HL-60 (cell line): ENCODE data around the gene AGO3.
"Not testable (repeated sequence)": the region's sequence is repeated elsewhere in the genome, so short reads cannot be mapped to it uniquely, and the experiment has no call there.

Experiments
- DNase-seq, 2 experiments: peaks; one replicate each; pipeline ENCODE4 v3.0.0-alpha.2; 2010 to 2020; ENCODE audit warnings: low read depth in 1 of 2, low spot score in 1 of 2
- H3K27ac ChIP-seq: fragments of 250-450 bp; sonication (Bioruptor Pico); replicated peaks from 2 replicates; pipeline ENCODE4 v1.5.1; 2020; ENCODE audit warnings: mild to moderate bottlenecking, moderate library complexity
- H3K27me3 ChIP-seq: fragments of 250-450 bp; sonication (Bioruptor Pico); 2 replicates; pipeline ENCODE4 v1.5.1; 2021; ENCODE audit warnings: mild to moderate bottlenecking, moderate library complexity; ENCODE audit not compliant: insufficient read depth, poor library complexity, severe bottlenecking
- H3K4me3 ChIP-seq: replicated peaks from 2 replicates; pipeline ENCODE4 v1.5.1; 2011; ENCODE audit warnings: mild to moderate bottlenecking, control low read depth, low read length; ENCODE audit not compliant: insufficient read depth
- CTCF ChIP-seq: IDR thresholded peaks from one replicate; pipeline ENCODE4 v1.5.1; 2011; ENCODE audit warnings: low read length, control low read depth, inconsistent platforms; ENCODE audit not compliant: insufficient read depth
- GABPA ChIP-seq: IDR thresholded peaks from 2 replicates; pipeline ENCODE4 v1.6.1; 2012; ENCODE audit warnings: low read depth
- POLR2AphosphoS5 ChIP-seq: IDR thresholded peaks from 2 replicates; pipeline ENCODE4 v1.6.1; 2012; ENCODE audit warnings: low read depth
- REST ChIP-seq: IDR thresholded peaks from 2 replicates; pipeline ENCODE4 v1.6.1; 2012; ENCODE audit warnings: low read depth; ENCODE audit not compliant: insufficient replicate concordance
- SPI1 ChIP-seq: IDR thresholded peaks from 2 replicates; pipeline ENCODE4 v1.6.1; 2012; ENCODE audit warnings: low read depth, mild to moderate bottlenecking, borderline replicate concordance

The AGO3 gene

GRCh38 chr1:36016686-36017085, 85.8 kb downstream of the AGO3 start:
- no peaks in the 10 kb centered on the region for H3K27me3 ChIP-seq
- no peak overlapping the region for H3K4me3 ChIP-seq
- TF ChIP-seq POLR2AphosphoS5: no peak
- no peak for TF ChIP-seq REST
- no peak for TF ChIP-seq GABPA
- no peak for TF ChIP-seq CTCF
- TF ChIP-seq SPI1: no peak
- no peak overlapping the region for H3K27ac ChIP-seq
- DNase-seq: no peak

- no peak overlapping the region for H3K27ac ChIP-seq
- H3K27me3 ChIP-seq: no peaks in the 10 kb centered on the region
- DNase-seq: no peak
- H3K4me3 ChIP-seq: no peak overlapping the region
- TF ChIP-seq GABPA: no peak
- no peak for TF ChIP-seq POLR2AphosphoS5
- no peak for TF ChIP-seq CTCF
- no peak for TF ChIP-seq SPI1
- no peak for TF ChIP-seq REST
Measured at GRCh38 chr1:36023098-36023769, 92.3 kb downstream of the AGO3 start.

GRCh38 chr1:36024024-36024423, 93.1 kb downstream of the AGO3 start:
- H3K27ac ChIP-seq, H3K4me3 ChIP-seq, DNase-seq, H3K27me3 ChIP-seq: not testable (repeated sequence)

GRCh38 chr1:36024847-36025246, 93.9 kb downstream of the AGO3 start:
- Histone ChIP-seq H3K4me3 (no peak overlapping the region), H3K27me3 (no peaks in the 10 kb centered on the region), H3K27ac (no peak overlapping the region)
- TF ChIP-seq SPI1 (no peak), POLR2AphosphoS5 (no peak), GABPA (no peak), CTCF (no peak), REST (no peak)
- no peak for DNase-seq
